Immature natural killer cell (primary cell): Measurements from ENCODE around the gene SHB. TPM values are rescaled to one million over a fixed set of nuclear protein-coding genes. Genes with fewer than 3 reads are reported as not detected.
"Not testable (repeated sequence)": the region's sequence is repeated elsewhere in the genome, so short reads cannot be mapped to it uniquely, and the experiment has no call there.

Experiments
- DNase-seq, 3 donors: peaks; one replicate each; pipeline ENCODE4 v3.0.0; 2022; ENCODE audit warnings: mixed read lengths in 1 of 3
- H3K27ac Mint-ChIP-seq, 6 donors: one replicate each; pipeline ENCODE4 v1.8.0; 2020; ENCODE audit warnings: mixed read lengths in 6 of 6, mild to moderate bottlenecking in 5 of 6, inconsistent platforms in 4 of 6, moderate library complexity in 3 of 6
- H3K27me3 Mint-ChIP-seq, 3 donors: one replicate each; pipeline ENCODE4 v1.8.0; 2020 to 2021; ENCODE audit warnings: low read depth in 3 of 3, mild to moderate bottlenecking in 3 of 3, mixed read lengths in 3 of 3, moderate library complexity in 3 of 3, inconsistent platforms in 1 of 3
- H3K36me3 Mint-ChIP-seq, 3 donors: one replicate each; pipeline ENCODE4 v1.8.0; 2020; ENCODE audit warnings: mixed read lengths in 3 of 3, inconsistent platforms in 2 of 3, mild to moderate bottlenecking in 2 of 3
- H3K4me1 Mint-ChIP-seq, 2 donors: one replicate each; pipeline ENCODE4 v1.8.0; 2020; ENCODE audit warnings: inconsistent platforms in 2 of 2, mild to moderate bottlenecking in 2 of 2, mixed read lengths in 2 of 2, moderate library complexity in 1 of 2
- H3K4me3 Mint-ChIP-seq, 5 donors: one replicate each; pipeline ENCODE4 v1.8.0; 2020; ENCODE audit warnings: mild to moderate bottlenecking in 5 of 5, mixed read lengths in 5 of 5, inconsistent platforms in 3 of 5, moderate library complexity in 3 of 5
- H3K9me3 Mint-ChIP-seq, 6 donors: one replicate each; pipeline ENCODE4 v1.8.0; 2020; ENCODE audit warnings: mild to moderate bottlenecking in 6 of 6, mixed read lengths in 6 of 6, inconsistent platforms in 4 of 6, moderate library complexity in 3 of 6
- polyA plus RNA-seq, 3 donors: library from polyadenylated mRNA; unstranded; fragments of 300-500 nt; fragmentation: Illumina TruSeq; gene quantifications; one replicate each; pipeline ENCODE4 v1.2.3, GENCODE V29; 2021

SHB gene
- polyA plus RNA-seq, 3 donors from 2014 or later, result 0.39 to 0.70 (median 0.57) TPM

- peaks cover 23 to 29% of the 10 kb centered on the region in 2 donors for H3K4me1 Mint-ChIP-seq
- H3K27ac Mint-ChIP-seq, result peak overlapping the region; percentile 39 to 82 (median 72)
- H3K27me3 Mint-ChIP-seq, result peaks cover 5 to 9% (median 8%) of the 10 kb centered on the region in 3 donors
- H3K4me3 Mint-ChIP-seq, result peak overlapping the region; percentile 88 to 95 (median 90)
- peak in 1 of 3 donors; percentile 9 for DNase-seq
- no peaks in the 10 kb centered on the region for H3K9me3 Mint-ChIP-seq
- H3K36me3 Mint-ChIP-seq, result peaks cover 0 to 4% (median 0%) of the 10 kb centered on the region in 3 donors
Measured at GRCh38 chr9:37902796-37903646, 166.0 kb downstream of the SHB start.

- H3K27ac Mint-ChIP-seq, result peak overlapping the region in 1 of 6 donors; percentile 31
- no peaks in the 10 kb centered on the region for H3K9me3 Mint-ChIP-seq
- no peak for DNase-seq
- peak overlapping the region in 3 of 5 donors; percentile 7 to 90 (median 55) for H3K4me3 Mint-ChIP-seq
- peaks cover 0 to 9% (median 5%) of the 10 kb centered on the region in 3 donors for H3K36me3 Mint-ChIP-seq
- H3K27me3 Mint-ChIP-seq, result peaks cover 5 to 9% (median 8%) of the 10 kb centered on the region in 3 donors
- H3K4me1 Mint-ChIP-seq, result peaks cover 23 to 34% of the 10 kb centered on the region in 2 donors
Measured at GRCh38 chr9:37902131-37902530, 166.9 kb downstream of the SHB start.

DNA sequence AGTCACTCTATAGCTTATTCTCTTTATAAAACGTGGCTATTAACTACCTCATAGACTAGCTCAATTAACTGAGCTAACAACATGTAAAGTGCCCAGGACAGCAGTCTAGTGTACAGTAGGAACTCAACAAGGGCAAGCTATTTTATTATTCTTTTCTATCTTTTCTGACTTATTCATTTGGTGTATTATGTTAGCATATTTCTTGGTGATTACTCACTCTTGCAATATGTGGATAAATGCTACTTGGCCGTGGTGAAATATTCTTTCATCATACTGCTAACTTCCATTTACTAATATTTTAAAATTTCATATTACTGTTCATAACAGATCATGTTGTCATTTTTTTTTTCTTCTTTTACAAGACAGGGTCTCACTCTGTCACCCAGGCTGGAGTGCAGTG, 170.0 kb downstream of the SHB start:
- no peak overlapping the region for H3K4me3 Mint-ChIP-seq
- peaks cover 15 to 25% of the 10 kb centered on the region in 2 donors for H3K4me1 Mint-ChIP-seq
- H3K27me3 Mint-ChIP-seq, result peaks cover under 1 to 4% (median 3%) of the 10 kb centered on the region in 3 donors
- H3K27ac Mint-ChIP-seq, result no peak overlapping the region
- no peak for DNase-seq
- H3K9me3 Mint-ChIP-seq, result no peaks in the 10 kb centered on the region
- peaks cover 0 to 19% (median 17%) of the 10 kb centered on the region in 3 donors for H3K36me3 Mint-ChIP-seq

DNA sequence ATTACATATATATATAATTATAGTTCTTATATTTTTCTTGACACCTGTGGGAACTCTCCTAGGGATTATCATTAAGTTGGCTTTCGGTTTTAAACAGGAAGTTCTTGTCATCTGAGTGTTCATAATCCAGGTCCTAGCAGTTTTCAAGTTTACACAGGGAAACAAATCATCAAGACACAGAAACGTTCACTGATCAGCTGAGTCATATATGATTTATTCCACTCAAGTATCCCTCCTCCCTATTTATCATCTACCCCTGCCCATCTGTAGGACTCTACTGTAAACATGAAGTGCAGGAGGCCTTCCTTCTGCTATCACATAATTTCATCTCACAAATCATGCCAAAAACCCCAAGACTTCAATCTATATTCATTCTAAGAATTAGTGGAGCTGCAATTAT, 171.4 kb downstream of the SHB start:
- no peak for DNase-seq
- H3K27me3 Mint-ChIP-seq, result peaks cover 0 to 2% (median 0%) of the 10 kb centered on the region in 3 donors
- H3K9me3 Mint-ChIP-seq, result no peaks in the 10 kb centered on the region
- H3K4me3 Mint-ChIP-seq, result no peak overlapping the region
- no peak overlapping the region for H3K27ac Mint-ChIP-seq
- peaks cover 8 to 17% of the 10 kb centered on the region in 2 donors for H3K4me1 Mint-ChIP-seq
- peaks cover 0 to 30% (median 25%) of the 10 kb centered on the region in 3 donors for H3K36me3 Mint-ChIP-seq

DNA sequence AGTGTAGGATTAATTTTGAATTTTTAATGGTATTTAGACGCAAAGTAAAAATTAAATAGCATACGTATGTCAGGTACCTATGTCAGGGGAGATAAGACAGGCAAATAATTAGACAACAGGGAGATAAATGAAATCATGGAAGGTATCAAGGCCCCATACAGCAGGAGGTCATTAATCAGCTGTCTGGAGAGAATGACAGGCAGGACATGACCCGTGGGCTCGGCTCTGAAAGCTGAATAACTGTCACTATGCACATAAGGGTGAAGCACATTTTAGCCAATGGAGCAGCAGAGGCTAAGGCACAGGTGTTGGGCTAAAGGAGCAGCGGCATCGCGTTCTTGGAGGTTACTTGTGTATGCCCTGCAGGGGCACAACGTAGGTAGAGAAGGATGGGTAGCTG, 177.0 kb downstream of the SHB start:
- Mint-ChIP-seq H3K4me3 (no peak overlapping the region), H3K4me1 (no peaks in the 10 kb centered on the region), H3K9me3 (no peaks in the 10 kb centered on the region), H3K27me3 (peaks cover 0 to 2% (median 0%) of the 10 kb centered on the region in 3 donors), H3K36me3 (peaks cover 13 to 44% (median 20%) of the 10 kb centered on the region in 3 donors), H3K27ac (peak overlapping the region in 1 of 6 donors; percentile 24)
- DNase-seq, result no peak

DNA sequence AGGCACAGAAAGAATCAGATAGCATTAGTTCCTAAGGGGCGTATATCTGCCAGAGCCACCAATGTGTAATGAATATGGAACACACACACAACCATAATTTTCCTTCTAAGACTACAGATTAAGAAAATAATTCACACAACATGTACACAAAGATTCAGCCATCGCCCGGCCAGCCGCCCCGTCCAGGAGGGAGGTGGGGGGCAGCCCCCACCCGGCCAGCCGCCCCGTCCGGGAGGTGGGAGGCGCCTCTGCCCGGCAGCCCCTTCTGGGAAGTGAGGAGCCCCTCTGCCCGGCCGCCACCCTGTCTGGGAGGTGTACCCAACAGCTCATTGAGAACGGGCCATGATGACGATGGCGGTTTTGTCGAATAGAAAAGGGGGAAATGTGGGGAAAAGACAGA, 178.0 kb downstream of the SHB start:
- not testable (repeated sequence) for H3K4me1 Mint-ChIP-seq, H3K27me3 Mint-ChIP-seq, DNase-seq, H3K9me3 Mint-ChIP-seq, H3K27ac Mint-ChIP-seq, H3K4me3 Mint-ChIP-seq
- peaks cover 13 to 40% (median 20%) of the 10 kb centered on the region in 3 donors for H3K36me3 Mint-ChIP-seq

GRCh38 chr9:37889536-37889935, 179.5 kb downstream of the SHB start:
- Mint-ChIP-seq H3K4me1 (peaks cover 0 to 2% of the 10 kb centered on the region in 2 donors), H3K9me3 (no peaks in the 10 kb centered on the region), H3K36me3 (peaks cover 12 to 36% (median 13%) of the 10 kb centered on the region in 3 donors), H3K27ac (no peak overlapping the region), H3K4me3 (no peak overlapping the region), H3K27me3 (no peaks in the 10 kb centered on the region)
- no peak for DNase-seq

DNA sequence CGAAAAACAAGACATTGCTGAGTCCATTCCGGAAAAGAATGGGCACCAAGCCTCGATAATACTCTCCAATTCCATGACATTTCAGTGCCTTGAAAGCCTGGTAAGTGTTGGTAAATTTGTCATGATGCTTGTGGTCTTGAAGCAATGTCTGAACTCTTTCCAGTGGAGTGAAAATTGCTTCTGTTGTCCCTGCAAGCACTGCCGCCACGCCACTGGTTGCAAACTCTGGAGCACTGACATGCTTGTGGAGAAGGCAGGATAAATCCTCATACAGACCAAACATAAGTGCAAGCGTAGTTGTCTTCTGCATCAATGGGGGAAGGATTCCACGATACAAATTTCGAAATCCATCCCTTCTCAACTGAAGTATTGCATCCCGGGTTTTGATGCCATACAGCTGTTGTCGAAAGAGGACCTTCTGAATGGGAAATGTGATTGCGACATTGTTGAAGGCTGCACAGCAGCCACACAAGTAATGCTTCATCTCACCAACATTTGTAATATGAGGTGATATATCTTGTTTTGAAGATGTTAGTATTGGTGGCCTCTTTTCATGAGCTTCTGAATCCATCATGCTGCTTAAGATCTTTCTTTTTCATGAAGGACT, 180.9 kb downstream of the SHB start:
- DNase-seq, H3K27me3 Mint-ChIP-seq, H3K4me3 Mint-ChIP-seq, H3K4me1 Mint-ChIP-seq, H3K9me3 Mint-ChIP-seq: not testable (repeated sequence)
- Mint-ChIP-seq H3K27ac (peak overlapping the region in 1 of 6 donors; percentile 32), H3K36me3 (peaks cover 4 to 25% (median 13%) of the 10 kb centered on the region in 3 donors)

GRCh38 chr9:37880916-37881479, 188.0 kb downstream of the SHB start:
- DNase-seq, result no peak
- no peak overlapping the region for H3K4me3 Mint-ChIP-seq
- peaks cover 3 to 13% (median 12%) of the 10 kb centered on the region in 3 donors for H3K36me3 Mint-ChIP-seq
- H3K27me3 Mint-ChIP-seq, result no peaks in the 10 kb centered on the region
- peaks cover 11 to 25% of the 10 kb centered on the region in 2 donors for H3K4me1 Mint-ChIP-seq
- H3K27ac Mint-ChIP-seq, result peak overlapping the region in 3 of 6 donors; percentile 16 to 64 (median 19)
- no peaks in the 10 kb centered on the region for H3K9me3 Mint-ChIP-seq

- Mint-ChIP-seq H3K9me3 (no peaks in the 10 kb centered on the region), H3K27ac (no peak overlapping the region), H3K36me3 (peaks cover 3 to 12% (median 4%) of the 10 kb centered on the region in 3 donors), H3K4me1 (peaks cover 8 to 17% of the 10 kb centered on the region in 2 donors), H3K27me3 (peaks cover 0 to 2% (median 0%) of the 10 kb centered on the region in 3 donors), H3K4me3 (no peak overlapping the region)
- DNase-seq, result no peak
Measured at GRCh38 chr9:37876376-37876775, 192.7 kb downstream of the SHB start.

DNA sequence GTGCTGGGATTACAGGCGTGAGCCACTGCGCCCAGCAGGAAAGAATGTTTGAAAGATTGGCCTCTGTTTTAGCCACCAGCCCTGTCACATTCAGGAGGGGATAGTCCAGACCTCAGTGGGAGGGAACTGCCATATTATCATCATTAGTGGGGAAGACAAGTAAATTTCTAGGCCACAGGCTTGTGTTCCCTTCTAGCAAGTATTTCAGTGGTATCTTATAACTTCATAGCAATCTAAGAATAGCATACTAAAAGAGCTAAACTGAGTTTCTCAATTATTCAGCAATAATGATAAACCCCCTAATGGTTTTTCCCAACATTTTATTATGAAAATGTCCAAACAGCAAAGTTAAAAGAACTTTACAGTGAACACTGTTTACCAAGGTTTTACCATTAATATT, 195.1 kb downstream of the SHB start:
- no peaks in the 10 kb centered on the region for H3K4me1 Mint-ChIP-seq
- DNase-seq, result no peak
- no peak overlapping the region for H3K27ac Mint-ChIP-seq
- peaks cover 0 to 2% (median 0%) of the 10 kb centered on the region in 3 donors for H3K27me3 Mint-ChIP-seq
- H3K36me3 Mint-ChIP-seq, result peaks cover 0 to 5% (median 0%) of the 10 kb centered on the region in 3 donors
- no peaks in the 10 kb centered on the region for H3K9me3 Mint-ChIP-seq
- no peak overlapping the region for H3K4me3 Mint-ChIP-seq

DNA sequence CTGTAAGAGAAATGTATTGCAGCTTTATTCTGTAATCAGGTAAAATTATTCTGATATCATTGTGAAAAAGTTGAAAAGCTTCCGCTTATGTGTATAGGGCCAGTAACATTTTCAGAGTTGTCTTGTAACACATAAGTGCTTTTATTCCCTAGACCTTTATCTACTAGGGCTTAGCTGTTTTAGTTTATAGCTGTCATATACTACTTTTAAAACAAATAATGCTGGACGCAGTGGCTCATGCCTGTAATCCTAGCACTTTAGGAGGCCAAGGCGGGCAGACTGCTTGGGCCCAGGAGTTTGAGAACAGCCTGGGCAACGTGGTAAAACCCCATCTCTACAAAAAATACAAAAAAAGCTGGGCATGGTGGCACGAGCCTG, 198.2 kb downstream of the SHB start:
- Mint-ChIP-seq H3K4me1 (no peaks in the 10 kb centered on the region), H3K27ac (no peak overlapping the region), H3K9me3 (no peaks in the 10 kb centered on the region), H3K36me3 (peaks cover 0 to 6% (median 0%) of the 10 kb centered on the region in 3 donors), H3K27me3 (peaks cover 0 to 2% (median 0%) of the 10 kb centered on the region in 3 donors), H3K4me3 (no peak overlapping the region)
- no peak for DNase-seq

DNA sequence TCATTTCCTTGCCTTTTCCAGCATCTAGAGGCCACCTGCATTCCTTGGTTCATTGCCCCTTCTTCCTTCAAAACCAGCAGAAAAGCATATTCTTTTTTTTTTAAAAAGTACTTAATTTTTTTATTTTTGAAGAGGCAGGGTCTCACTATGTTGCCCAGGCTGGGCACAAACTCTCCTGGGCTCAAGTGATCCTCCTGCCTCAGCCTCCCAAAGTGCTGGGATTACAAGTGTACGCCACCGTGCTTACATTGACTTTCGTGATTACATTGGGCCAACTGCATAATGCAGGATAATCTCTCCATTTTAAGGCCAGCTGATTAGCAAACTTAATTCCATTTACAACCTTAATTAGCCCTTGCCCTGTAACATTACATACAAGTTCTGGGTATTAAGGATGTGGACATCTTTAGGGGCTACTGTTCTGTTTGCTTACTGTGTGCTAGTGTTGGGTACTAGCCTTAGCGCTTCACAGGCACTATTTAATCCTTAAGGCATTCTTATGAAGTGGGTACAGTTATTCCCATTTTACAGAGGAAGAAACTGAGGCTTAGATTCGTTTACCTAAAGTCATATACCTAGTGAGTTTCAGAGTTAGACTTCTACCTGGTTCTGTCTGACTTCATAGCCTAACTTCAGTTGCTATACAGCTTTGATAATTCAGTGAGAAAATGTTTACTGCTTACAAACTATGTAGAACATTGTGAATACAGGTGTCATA, 198.8 kb downstream of the SHB start:
- H3K4me1 Mint-ChIP-seq, result no peaks in the 10 kb centered on the region
- H3K27me3 Mint-ChIP-seq, result peaks cover 0 to 2% (median 0%) of the 10 kb centered on the region in 3 donors
- no peak for DNase-seq
- H3K9me3 Mint-ChIP-seq, result no peaks in the 10 kb centered on the region
- H3K36me3 Mint-ChIP-seq, result peaks cover 0 to 9% (median 0%) of the 10 kb centered on the region in 3 donors
- no peak overlapping the region for H3K27ac Mint-ChIP-seq
- no peak overlapping the region for H3K4me3 Mint-ChIP-seq
